NCI-H526 treated with DMSO at 0.1 percent for 48 hours (cell line): Measurements from ENCODE around the gene POLG2.
"Not testable (repeated sequence)": the region's sequence is repeated elsewhere in the genome, so short reads cannot be mapped to it uniquely, and the experiment has no call there.

ENCODE experiments used
- DNase-seq: peaks from one replicate; lab custom pipeline; 2025; lab: John Stamatoyannopoulos, UW

The POLG2 gene

DNA sequence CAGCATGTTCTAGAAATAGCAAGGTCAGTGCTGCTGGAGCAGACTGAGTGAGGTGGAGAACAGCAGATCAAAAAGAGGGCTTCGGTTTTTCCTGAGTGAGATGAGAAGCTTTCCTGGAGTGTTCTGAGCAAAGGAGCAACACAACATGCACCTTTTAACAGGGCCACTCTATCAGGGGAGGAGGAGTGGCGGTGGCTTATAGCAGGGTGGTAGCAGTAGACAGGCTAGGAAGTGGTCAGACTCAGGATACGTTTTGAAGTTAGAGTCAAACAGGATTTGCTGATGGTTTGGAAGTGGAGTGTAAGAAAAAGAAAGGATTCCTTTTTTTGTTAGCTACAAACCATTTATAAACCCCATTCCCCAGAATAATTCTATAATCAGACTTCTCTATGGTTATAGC is 12.5 kb downstream of the POLG2 start:
- DNase-seq = no peak

DNA sequence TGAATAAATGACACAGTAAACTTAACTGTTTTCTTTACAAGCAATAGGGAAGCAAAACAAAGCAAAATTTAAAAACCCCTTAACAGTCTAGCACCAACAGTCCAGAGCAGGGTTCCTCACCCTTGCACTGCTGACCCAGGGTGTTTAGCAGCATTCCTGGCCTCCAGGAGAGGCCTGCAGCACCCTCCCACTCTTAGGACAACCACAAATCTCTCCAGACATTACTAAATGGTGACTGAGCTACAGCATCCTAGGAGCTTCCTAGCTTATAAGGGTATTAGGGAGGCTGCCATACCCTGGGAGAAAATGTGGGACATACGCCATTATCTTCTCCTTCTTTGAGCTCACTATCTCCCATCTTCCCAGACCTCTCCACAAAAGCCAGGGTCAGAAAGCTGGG is 15.9 kb downstream of the POLG2 start:
- no peak for DNase-seq

GRCh38 chr17:64477849-64478248 is 19.0 kb downstream of the POLG2 start:
- DNase-seq = no peak

DNA sequence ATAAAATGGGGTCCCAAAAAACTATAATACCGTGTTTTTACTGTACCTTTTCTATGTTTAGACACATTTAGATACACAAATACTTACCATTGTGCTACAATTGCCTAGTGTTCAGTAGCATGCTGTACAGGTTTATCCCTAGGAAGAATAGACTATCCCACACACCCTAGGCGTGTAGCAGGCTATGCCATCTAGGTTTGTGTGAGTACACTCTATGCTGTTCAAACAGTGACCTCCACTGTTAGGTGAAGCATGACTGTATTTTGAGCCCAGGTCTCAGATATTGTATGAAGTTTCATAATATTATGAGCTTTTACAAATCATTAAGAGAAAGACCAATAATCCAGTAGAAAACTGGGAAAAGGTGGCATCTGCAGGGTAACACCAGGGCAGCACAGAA is 24.3 kb downstream of the POLG2 start:
- DNase-seq = no peak

GRCh38 chr17:64471440-64471839 is 25.4 kb downstream of the POLG2 start:
- DNase-seq = no peak

DNA sequence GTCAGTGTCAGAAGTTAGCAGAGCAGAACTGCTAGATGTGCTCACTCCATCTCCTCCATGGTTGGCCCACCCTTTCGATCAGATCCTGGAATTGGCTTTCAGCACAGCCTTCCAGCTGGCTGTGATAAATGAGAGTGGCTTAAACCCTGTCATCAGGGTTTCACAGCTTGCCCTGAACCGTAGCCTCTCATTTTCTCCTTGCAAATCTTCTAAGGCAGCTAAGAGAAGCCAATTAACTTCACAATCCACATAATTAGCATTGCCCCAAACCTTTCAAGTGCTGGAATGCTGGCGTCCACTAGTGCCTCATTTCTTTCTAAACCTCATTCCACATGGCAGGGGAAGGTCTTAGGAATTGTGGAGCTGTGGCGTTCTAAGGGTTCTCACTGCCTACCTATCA is 26.2 kb downstream of the POLG2 start:
- DNase-seq = no peak

- not testable (repeated sequence) for DNase-seq
These were observed 30.0 kb downstream of the POLG2 start for GRCh38 chr17:64466834-64467233.

GRCh38 chr17:64466019-64466735 is 30.7 kb downstream of the POLG2 start:
- DNase-seq = no peak

DNA sequence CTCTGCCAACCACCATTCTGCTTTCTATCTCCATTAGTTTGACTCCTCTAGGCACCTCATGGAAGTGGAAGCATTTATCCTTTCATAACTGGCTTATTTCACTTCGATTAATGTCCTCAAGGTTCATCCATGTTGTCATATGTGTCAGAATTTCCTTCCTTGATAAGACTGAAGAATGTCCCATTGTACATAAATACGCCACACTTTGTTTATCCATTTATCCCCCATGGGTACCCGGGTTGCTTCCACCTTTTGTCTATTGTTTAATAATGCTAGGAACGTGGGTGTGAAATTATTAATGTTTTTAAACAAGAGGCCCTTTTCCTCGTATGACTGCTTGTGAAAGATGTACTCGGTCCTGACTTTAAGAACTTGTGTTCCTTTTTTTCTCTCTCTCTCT is 35.1 kb downstream of the POLG2 start:
- no peak for DNase-seq

DNA sequence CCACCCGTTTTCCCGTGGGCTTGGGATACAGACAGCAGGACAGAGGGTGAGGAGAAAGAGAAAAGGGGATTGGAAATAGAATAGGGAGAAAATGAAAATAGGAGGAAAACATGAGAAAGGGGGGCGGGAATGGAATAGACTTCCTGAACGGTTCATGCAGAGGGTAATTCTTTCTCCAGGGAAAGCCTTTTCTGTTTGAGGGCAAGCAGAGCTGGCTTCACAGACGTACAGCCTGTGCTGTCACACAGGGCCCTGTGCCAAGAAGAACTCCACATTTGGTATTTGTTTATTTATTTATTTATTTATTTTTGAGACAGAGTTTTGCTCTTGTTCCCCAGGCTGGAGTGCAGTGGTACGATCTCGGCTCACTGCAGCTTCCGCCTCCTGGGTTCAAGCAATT is 35.9 kb downstream of the POLG2 start:
- no peak for DNase-seq

- not testable (repeated sequence) for DNase-seq
These were observed 37.0 kb downstream of the POLG2 start for GRCh38 chr17:64459818-64460217.

DNA sequence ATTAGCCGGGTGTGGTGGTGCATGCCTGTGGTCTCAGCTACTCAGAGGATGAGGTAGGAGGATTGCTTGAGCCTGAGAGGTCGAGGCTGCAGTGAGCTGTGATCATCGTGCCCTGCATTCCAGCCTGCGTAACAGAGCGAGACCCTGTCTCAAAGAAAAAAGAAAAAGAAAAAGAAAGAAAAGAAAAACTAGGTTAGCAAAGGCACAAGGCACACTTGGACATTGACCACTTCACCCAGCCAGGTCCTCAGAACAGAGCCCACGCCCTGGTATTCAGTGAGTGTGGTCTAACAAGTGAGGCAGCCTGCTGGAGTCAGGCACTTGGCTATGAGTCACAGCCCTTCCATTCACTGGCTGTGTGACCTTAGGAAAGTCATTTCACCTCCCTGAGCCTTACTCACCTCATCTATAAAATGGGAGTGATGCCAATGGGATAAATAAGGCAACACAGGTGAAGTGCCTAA is 37.5 kb downstream of the POLG2 start:
- no peak for DNase-seq

DNA sequence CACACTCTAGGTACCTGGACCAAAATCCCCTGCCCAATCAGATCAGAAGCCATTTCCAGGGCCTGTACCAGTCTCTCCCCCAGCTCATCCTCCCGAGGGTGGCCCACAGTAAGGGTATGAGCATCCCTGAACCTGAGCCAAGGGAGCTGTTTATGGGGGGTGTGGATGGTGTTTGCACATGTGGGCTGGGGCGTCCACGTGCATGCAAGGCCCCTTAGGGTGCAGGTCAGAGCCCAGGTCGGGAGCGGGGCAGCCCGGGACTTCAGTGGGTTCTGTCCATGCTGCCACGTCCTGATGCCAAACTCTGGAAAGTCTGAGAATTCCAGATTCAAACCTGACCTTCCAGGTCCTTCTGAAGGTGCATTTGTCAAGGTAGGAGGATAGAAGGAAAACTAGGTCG is 38.1 kb downstream of the POLG2 start:
- DNase-seq = no peak

GRCh38 chr17:64457156-64457555 is 39.7 kb downstream of the POLG2 start:
- no peak for DNase-seq

GRCh38 chr17:64455993-64456885 is 40.6 kb downstream of the POLG2 start:
- no peak for DNase-seq

- no peak for DNase-seq
These were observed 47.3 kb downstream of the POLG2 start for GRCh38 chr17:64449545-64449944.

DNA sequence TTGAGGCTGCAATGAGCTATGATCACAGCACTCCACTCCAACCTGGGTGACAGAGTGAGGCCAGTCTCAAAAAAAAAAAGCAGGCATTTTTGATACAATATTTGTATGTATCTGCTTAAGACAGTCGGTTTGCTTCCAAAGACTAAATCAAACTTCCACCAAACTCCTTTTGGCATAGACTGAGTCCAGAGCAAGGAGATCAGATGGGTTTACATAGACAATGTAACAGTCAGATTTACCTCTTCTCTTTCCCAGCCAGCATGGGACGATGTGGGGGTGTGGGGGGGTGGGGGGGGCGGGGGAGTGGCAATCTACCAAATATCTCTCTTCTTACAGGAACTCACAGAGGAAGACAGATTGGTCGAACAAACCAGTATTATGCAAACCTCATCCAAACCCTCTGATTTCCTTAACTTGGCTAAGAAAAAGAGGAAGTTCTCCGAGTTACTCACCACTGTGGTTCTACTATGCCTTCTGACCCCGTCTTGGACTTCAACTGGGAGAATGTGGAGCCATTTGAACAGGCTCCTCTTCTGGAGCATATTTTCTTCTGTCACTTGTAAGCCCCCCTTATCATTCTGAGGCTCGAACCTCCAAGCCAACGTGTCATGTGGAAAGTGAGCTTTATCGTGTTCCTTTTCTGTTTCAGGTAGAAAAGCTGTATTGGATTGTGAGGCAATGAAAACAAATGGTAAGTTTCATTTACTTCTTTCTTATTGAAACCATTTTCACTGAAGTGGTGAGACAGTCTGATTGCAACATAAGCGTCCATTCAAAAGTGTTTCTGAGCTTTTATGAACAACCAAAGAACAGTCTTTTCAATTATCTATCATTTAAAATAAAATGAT is 48.0 kb downstream of the POLG2 start, which contains the start of gene MILR1:
TSS of gene MILR1 (plus strand) at position 451 of the 848 bp plus-strand sequence. CDS start at position 505, 54 bp downstream.
- no peak for DNase-seq

DNA sequence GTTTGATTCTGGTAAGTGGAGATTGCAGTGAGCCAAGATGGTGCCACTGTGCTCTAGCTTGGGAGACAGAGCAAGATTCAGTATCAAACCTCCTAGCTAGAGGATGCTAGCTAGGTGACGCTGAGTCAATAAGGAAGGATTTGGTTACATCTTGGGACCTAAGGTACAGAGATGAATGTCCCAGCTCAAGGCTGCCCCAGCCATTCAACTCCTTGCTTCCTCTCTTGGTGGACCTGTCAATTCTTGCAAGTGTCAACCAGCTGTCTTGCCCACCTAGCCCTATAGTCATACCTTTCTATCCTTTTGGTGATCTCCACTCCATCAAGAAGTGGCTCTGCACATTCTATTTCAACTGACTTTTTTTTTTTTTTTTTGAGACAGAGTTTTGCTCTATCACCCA is 49.3 kb downstream of the POLG2 start:
- no peak for DNase-seq

DNA sequence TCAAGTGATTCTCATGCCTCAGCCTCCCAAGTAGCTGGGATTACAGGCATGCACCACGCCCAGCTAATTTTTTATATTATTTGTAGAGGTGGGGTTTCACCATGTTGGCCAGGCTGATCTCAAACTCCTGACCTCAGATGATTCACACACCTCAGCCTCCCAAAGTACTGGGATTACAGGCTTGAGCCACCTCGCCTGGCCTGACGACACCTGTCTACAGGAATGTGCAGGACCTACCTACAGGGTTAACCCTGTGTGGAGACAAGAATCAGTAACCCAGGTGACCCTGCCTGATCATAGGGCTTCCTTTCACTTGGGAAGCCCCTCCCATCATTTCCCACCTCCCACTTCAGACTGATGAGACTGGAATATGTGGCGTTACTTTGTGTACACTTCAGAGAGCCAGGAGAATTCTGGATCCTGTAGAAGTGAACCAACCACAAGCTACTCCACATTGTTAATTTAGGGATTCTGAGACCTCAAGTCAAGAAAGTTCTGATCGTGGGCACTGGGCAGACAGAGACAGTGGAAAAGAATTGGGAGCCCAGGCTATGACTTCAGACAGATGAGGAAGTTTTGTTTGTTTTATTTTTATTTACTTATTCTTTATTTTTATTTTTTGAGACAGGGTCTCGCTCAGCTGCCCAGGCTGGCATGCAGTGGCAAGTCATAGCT is 53.6 kb downstream of the POLG2 start:
- DNase-seq = no peak

GRCh38 chr17:64442541-64442971 is 54.3 kb downstream of the POLG2 start:
- DNase-seq = no peak

- DNase-seq = no peak
These were observed 54.9 kb downstream of the POLG2 start for GRCh38 chr17:64441772-64442540.
